Measurements from ENCODE around the gene GOLGA6L2.

GOLGA6L2 gene

DNA sequence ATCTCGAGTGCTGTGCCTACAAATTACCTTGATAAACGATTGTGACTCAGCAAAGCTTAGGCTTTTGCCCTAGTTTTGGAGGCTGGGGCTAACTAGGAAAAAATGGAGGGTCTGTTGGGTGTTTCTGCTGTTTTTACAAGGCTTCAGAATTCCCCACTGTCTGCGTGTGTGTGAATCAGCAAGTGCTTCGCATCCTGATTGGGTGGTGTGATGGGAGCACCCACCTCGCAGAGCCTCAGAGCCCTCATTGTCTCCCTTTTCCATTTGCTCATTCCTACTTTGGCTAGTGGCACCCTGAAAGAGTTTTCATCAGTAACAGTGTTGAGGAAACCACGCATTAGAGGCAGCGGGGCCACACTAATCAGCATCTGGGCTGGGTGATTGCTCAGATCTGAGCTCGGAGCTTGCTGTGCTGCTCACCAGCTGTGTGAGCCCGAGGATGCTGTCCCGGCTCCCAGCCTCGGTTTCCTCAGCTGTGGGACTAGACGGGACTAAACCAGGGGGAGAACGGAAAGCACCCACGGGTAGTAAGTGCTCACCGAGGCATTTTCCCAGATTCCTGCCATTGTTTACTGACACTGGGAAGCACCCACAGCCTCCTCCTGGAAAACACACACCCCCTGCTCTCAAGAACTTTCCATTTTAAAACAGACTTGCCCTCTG lies 51.9 kb downstream of the GOLGA6L2 start:
- H3K4me1 ChIP-seq (ENCODE audit: insufficient read depth, low read length), result no peaks in the 10 kb centered on the region
- H3K27me3 ChIP-seq (ENCODE audit: insufficient read depth, low read length), result no peaks in the 10 kb centered on the region
- H3K9me3 ChIP-seq (ENCODE audit: low read length), result no peaks in the 10 kb centered on the region
- no peak overlapping the region for H3K4me3 ChIP-seq (ENCODE audit: low read length)
- H2AFZ ChIP-seq (ENCODE audit: low read depth, low read length), result no peak overlapping the region
- H3K36me3 ChIP-seq (ENCODE audit: insufficient read depth, low read length), result no peaks in the 10 kb centered on the region

Measured in neuron (in vitro differentiated cells).